ENCODE data around the gene LBP. TPM values are rescaled to one million over a fixed set of nuclear protein-coding genes. Genes with fewer than 3 reads are reported as not detected.
"Not testable (repeated sequence)": the region's sequence is repeated elsewhere in the genome, so short reads cannot be mapped to it uniquely, and the experiment has no call there.

The LBP gene
- total RNA-seq, 2 donors from 2014 or later: 0.54 to 1.7 TPM

DNA sequence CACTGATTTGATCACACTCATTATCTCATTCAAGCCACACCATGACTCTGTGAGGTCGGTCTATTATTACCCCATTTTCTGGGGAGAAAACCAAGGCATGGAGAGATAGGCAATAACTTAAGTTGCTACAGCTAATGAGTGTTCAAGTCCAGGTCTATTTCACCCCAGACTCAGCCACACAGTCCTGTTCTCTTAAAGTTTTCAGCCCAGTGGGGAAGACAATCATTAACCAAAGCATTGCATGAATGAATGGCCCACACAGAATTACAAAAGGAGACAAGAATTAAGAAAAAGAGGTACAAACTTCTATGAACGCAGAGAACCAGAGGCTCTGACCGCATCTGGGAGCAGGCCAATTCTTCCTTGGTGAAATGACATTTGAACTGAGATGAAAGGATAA, 35.2 kb upstream of the LBP start:
- DNase-seq (ENCODE audit: low spot score) (no peak), ATAC-seq (ENCODE audit: insufficient number of reproducible peaks, low FRiP score, low read depth) (no peak)

DNA sequence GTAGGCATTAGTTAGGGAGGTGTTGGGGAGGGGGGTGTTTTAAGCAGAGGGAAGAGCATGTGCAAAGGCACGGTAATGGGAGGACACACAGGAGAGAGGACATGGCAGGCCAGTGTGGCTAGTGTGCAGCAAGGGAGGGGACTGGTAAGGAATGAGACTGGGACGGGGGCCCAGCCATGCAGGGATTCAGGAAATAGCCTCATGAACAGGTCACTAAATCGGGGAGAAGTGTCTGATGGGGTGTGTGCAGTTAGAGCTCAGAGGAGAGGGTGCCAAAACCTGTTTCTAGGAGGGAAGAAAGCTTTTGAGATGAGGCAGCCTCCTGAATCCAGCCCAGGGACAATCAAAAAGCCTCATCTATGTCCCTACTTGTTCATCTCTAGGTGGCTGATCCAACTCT, 34.8 kb upstream of the LBP start:
- ATAC-seq (ENCODE audit: insufficient number of reproducible peaks, low FRiP score, low read depth): no peak
- no peaks in the 10 kb centered on the region for H3K4me1 ChIP-seq (ENCODE audit: control insufficient read depth in 1 of 2, low read depth in 2 of 2)
- no peaks in the 10 kb centered on the region for H3K9me3 ChIP-seq
- TF ChIP-seq, protein P1, sequence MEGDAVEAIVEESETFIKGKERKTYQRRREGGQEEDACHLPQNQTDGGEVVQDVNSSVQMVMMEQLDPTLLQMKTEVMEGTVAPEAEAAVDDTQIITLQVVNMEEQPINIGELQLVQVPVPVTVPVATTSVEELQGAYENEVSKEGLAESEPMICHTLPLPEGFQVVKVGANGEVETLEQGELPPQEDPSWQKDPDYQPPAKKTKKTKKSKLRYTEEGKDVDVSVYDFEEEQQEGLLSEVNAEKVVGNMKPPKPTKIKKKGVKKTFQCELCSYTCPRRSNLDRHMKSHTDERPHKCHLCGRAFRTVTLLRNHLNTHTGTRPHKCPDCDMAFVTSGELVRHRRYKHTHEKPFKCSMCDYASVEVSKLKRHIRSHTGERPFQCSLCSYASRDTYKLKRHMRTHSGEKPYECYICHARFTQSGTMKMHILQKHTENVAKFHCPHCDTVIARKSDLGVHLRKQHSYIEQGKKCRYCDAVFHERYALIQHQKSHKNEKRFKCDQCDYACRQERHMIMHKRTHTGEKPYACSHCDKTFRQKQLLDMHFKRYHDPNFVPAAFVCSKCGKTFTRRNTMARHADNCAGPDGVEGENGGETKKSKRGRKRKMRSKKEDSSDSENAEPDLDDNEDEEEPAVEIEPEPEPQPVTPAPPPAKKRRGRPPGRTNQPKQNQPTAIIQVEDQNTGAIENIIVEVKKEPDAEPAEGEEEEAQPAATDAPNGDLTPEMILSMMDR (IDR thresholded peaks at IDR 0.05): no peak
- no peak overlapping the region for H3K27ac ChIP-seq
- no peaks in the 10 kb centered on the region for H3K36me3 ChIP-seq
- no peak for DNase-seq (ENCODE audit: low spot score)
- H3K27me3 ChIP-seq (replicated peaks; ENCODE audit: insufficient read depth): no peaks in the 10 kb centered on the region
- no peak overlapping the region for H3K4me3 ChIP-seq

More for the DNA sequence above, 35.2 kb upstream of the LBP start:
- Histone ChIP-seq H3K4me3 (no peak overlapping the region), H3K27me3 (replicated peaks; ENCODE audit: insufficient read depth) (no peaks in the 10 kb centered on the region), H3K36me3 (no peaks in the 10 kb centered on the region), H3K27ac (no peak overlapping the region), H3K9me3 (no peaks in the 10 kb centered on the region), H3K4me1 (ENCODE audit: control insufficient read depth in 1 of 2, low read depth in 2 of 2) (no peaks in the 10 kb centered on the region)
- TF ChIP-seq, protein P1 (IDR thresholded peaks at IDR 0.05): no peak

DNA sequence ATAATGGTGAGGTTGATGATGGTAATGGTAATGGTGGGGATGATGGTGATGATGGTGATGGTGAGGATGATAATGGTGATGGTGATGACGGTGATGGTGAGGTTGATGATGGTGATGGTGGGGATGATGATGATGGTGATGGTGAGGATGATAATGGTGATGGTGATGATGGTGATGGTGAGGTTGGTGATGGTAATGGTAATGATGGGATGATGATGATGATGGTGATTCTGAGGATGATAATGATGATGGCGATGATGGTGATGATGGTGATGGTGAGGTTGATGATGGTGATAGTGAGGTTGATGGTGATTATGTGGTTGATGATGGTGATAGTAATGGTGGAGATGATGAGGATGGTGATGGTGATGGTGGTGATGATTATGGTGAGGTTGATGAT, 32.6 kb upstream of the LBP start:
- no peaks in the 10 kb centered on the region for H3K4me1 ChIP-seq (ENCODE audit: control insufficient read depth in 1 of 2, low read depth in 2 of 2)
- DNase-seq (ENCODE audit: low spot score) (no peak), ATAC-seq (ENCODE audit: insufficient number of reproducible peaks, low FRiP score, low read depth) (no peak)
- no peaks in the 10 kb centered on the region for H3K36me3 ChIP-seq
- TF ChIP-seq, protein P1 (IDR thresholded peaks at IDR 0.05): no peak
- H3K27me3 ChIP-seq (replicated peaks; ENCODE audit: insufficient read depth): no peaks in the 10 kb centered on the region
- no peaks in the 10 kb centered on the region for H3K9me3 ChIP-seq
- H3K27ac ChIP-seq: no peak overlapping the region
- H3K4me3 ChIP-seq: no peak overlapping the region

DNA sequence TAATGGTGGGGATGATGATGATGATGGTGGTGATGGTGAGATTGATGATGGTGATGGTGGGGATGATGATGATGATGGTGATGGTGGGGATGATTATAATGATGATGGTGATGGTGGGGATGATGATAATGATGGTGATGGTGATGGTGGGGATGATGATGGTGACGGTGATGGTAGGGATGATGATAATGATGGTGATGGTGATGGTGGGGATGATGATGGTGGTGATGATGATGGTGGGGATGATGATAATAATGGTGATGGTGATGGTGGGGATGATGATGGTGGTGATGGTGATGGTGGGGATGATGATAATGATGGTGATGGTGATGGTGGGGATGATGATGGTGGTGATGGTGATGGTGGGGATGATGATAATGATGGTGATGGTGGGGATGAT, 31.9 kb upstream of the LBP start:
- not testable (repeated sequence) for H3K4me3 ChIP-seq; DNase-seq (ENCODE audit: low spot score); H3K27me3 ChIP-seq (replicated peaks; ENCODE audit: insufficient read depth); H3K9me3 ChIP-seq; H3K4me1 ChIP-seq (ENCODE audit: control insufficient read depth in 1 of 2, low read depth in 2 of 2); H3K27ac ChIP-seq; H3K36me3 ChIP-seq; ATAC-seq (ENCODE audit: insufficient number of reproducible peaks, low FRiP score, low read depth)

DNA sequence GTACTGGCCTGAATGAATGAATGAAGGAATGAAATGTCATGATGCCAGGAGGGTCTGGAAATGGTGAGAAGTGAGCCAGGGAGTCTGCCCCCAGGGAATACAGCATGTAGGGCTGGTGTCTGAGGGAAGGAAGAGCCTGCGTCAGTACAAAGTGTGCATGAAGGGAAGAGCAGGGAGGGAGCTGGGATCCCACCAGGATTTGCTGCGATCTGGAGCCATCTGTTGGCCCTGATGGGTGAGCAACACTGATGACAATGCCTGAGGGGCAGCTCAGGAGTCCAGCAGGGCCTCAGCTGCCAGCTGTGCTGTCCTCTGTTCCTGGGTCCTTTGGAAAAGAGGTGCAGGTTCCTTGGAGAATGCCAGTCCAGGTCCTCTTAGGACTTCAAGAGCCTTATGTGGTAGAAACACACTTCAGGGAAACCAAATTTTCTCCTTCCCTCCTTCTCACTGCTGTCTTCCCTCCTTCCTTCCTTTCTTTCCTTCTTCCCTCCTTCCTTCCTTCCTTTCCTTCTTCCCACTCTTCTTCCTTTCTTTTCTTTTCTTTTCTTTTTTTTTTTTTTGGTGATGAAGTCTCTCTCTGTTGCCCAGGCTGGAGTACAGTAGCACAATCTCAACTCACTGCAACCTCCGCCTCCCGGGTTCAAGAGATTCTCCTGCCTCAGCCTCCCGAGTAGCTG, 30.9 kb upstream of the LBP start:
- DNase-seq (ENCODE audit: low spot score): no peak
- no peak overlapping the region for H3K27ac ChIP-seq
- TF ChIP-seq, protein P1 (IDR thresholded peaks at IDR 0.05): no peak
- no peaks in the 10 kb centered on the region for H3K9me3 ChIP-seq
- no peak overlapping the region for H3K4me3 ChIP-seq
- no peaks in the 10 kb centered on the region for H3K4me1 ChIP-seq (ENCODE audit: control insufficient read depth in 1 of 2, low read depth in 2 of 2)
- no peaks in the 10 kb centered on the region for H3K36me3 ChIP-seq
- ATAC-seq (ENCODE audit: insufficient number of reproducible peaks, low FRiP score, low read depth): no peak
- no peaks in the 10 kb centered on the region for H3K27me3 ChIP-seq (replicated peaks; ENCODE audit: insufficient read depth)

DNA sequence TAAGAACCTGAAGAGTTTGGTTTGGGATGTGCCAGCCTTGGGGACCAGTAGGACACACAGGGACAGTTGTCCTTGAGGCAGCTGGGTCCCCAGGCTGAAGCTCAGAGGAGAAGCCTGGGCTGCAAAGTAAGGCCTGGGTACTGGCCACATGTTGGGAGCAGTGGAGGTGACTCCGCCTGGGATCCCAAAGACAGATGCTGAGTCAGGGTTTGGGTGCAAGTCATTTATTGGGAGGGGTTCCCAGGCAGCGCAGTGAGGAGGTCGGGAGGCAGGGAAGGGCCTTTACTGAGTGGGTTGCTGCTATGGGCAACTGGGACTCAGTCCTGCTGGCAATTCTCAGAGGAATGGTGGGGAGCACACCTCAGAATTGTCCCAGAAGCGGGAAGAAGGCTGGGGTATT, 29.9 kb upstream of the LBP start:
- DNase-seq (ENCODE audit: low spot score) (no peak), ATAC-seq (ENCODE audit: insufficient number of reproducible peaks, low FRiP score, low read depth) (no peak)
- Histone ChIP-seq H3K4me1 (ENCODE audit: control insufficient read depth in 1 of 2, low read depth in 2 of 2) (no peaks in the 10 kb centered on the region), H3K27me3 (replicated peaks; ENCODE audit: insufficient read depth) (no peaks in the 10 kb centered on the region), H3K4me3 (no peak overlapping the region), H3K9me3 (no peaks in the 10 kb centered on the region), H3K36me3 (no peaks in the 10 kb centered on the region), H3K27ac (no peak overlapping the region)
- TF ChIP-seq, protein P1 (IDR thresholded peaks at IDR 0.05): no peak
